ENCODE measurements around the gene NUBPL. TPM values are rescaled to one million over a fixed set of nuclear protein-coding genes. Genes with fewer than 3 reads are reported as not detected.

Gene NUBPL
- total RNA-seq, 1 donor = 12.1 TPM

DNA sequence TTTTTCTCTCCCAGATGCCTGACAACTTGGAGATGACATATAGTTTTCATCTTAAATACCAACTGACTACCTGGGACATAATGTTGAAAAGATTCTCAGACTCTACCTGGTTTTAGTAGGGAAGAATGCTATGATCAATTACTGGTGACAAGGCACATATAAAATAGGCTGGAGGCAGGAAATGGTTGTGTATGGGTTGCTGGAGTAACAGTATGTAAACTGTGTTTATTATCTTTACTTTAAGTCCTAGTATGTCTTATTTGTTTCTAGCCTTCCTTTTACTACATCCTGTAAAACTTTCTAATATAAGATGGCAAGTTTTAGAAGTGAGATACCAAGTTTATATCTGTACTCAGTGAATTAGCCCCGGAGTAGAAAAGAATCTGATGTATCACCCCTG is 98.1 kb downstream of the NUBPL start:
- H3K4me3 ChIP-seq (ENCODE audit: low read depth, low read length) = no peak overlapping the region
- peak; percentile 39 for DNase-seq (ENCODE audit: low read depth)
- TF ChIP-seq, protein P1, sequence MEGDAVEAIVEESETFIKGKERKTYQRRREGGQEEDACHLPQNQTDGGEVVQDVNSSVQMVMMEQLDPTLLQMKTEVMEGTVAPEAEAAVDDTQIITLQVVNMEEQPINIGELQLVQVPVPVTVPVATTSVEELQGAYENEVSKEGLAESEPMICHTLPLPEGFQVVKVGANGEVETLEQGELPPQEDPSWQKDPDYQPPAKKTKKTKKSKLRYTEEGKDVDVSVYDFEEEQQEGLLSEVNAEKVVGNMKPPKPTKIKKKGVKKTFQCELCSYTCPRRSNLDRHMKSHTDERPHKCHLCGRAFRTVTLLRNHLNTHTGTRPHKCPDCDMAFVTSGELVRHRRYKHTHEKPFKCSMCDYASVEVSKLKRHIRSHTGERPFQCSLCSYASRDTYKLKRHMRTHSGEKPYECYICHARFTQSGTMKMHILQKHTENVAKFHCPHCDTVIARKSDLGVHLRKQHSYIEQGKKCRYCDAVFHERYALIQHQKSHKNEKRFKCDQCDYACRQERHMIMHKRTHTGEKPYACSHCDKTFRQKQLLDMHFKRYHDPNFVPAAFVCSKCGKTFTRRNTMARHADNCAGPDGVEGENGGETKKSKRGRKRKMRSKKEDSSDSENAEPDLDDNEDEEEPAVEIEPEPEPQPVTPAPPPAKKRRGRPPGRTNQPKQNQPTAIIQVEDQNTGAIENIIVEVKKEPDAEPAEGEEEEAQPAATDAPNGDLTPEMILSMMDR (IDR thresholded peaks at IDR 0.05; ENCODE audit: insufficient read depth, low read depth, low read length) = no peak

DNA sequence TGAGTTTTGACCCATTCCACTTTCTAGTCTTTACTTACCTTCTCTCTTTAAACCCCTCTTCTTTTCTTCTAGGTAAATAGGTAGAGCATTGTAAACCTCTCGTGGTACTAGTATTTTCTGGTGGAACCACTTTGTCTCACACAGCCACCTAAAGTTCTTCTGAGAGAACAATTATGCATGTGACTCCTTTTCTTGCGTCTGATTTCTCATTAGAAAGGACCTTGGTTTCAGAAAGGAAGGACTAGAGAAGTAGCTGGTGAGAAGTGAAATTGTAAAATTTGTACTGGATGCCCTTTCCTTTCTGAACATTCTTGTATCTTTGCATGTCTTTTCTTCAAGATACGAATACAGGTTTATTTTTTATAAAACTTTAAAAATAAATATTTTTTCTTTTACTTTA is 99.0 kb downstream of the NUBPL start:
- H3K4me3 ChIP-seq (ENCODE audit: low read depth, low read length) = no peak overlapping the region
- TF ChIP-seq, protein P1 (IDR thresholded peaks at IDR 0.05; ENCODE audit: insufficient read depth, low read depth, low read length) = no peak
- no peak for DNase-seq (ENCODE audit: low read depth)

DNA sequence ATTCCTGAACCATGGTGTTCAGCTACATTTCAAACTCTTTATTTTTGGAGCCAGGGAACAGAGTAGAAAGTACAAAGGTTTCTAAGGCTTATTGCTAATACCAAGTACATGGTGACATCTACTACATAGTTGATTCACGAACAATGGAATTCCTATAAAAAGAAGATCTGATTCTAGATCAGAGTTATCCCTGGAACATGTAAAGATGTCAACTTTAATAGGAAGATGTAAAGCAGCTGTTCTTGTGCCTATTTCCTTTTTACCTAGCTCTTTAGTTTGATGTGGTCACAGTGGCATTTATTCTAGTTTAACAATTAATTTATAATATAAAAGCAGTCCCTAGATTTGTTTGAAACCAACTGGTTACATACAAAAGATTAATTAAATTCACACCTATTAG is 99.5 kb downstream of the NUBPL start:
- peak; percentile 31 for DNase-seq (ENCODE audit: low read depth)
- TF ChIP-seq, protein P1 (IDR thresholded peaks at IDR 0.05; ENCODE audit: insufficient read depth, low read depth, low read length) = no peak
- H3K4me3 ChIP-seq (ENCODE audit: low read depth, low read length) = no peak overlapping the region

GRCh38 chr14:31668348-31668747 is 107.1 kb downstream of the NUBPL start:
- no peak for DNase-seq (ENCODE audit: low read depth)
- H3K4me3 ChIP-seq (ENCODE audit: low read depth, low read length) = no peak overlapping the region
- TF ChIP-seq, protein P1 (IDR thresholded peaks at IDR 0.05; ENCODE audit: insufficient read depth, low read depth, low read length) = no peak

GRCh38 chr14:31672709-31673108 is 111.5 kb downstream of the NUBPL start:
- DNase-seq (ENCODE audit: low read depth) = no peak
- H3K4me3 ChIP-seq (ENCODE audit: low read depth, low read length) = no peak overlapping the region
- TF ChIP-seq, protein P1 (IDR thresholded peaks at IDR 0.05; ENCODE audit: insufficient read depth, low read depth, low read length) = no peak

DNA sequence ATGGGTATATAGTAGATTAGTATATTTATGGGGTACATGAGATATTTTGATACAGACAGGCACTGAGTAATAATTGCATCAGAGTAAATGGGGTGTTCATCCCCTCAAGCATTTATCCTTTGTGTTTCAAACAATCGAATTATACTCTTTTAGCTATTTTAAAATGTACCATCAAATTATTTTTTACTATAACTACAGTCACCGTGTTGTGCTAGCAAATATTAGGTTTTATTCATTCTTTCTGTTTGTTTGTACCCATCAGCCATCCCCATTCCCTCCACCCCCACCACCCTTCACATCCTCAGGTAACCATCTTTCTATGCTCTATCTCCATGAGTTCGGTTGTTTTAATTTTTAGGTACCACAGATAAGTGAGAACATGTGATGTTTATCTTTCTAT is 115.8 kb downstream of the NUBPL start:
- TF ChIP-seq, protein P1 (IDR thresholded peaks at IDR 0.05; ENCODE audit: insufficient read depth, low read depth, low read length) = no peak
- H3K4me3 ChIP-seq (ENCODE audit: low read depth, low read length) = no peak overlapping the region
- DNase-seq (ENCODE audit: low read depth) = no peak

DNA sequence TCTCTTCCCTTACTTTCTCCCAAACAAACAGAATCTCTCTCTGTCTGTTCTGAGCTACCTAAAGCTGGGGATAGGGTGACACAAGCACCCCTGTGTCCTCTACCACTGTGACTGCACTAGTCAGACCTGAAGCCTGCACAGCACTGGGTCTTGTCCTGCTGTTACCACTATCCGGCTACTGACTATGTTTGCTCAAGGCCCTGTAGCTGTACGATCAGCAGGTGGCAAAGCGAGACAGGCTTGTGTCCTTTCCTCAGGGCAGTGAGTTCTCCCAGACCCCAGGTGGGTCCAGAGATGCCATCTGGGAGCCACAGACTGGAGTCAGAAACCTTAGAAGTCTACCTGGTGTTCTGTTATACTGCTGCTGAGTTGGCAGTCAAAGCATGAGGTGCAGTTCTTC is 116.4 kb downstream of the NUBPL start:
- no peak overlapping the region for H3K4me3 ChIP-seq (ENCODE audit: low read depth, low read length)
- no peak for DNase-seq (ENCODE audit: low read depth)
- TF ChIP-seq, protein P1 (IDR thresholded peaks at IDR 0.05; ENCODE audit: insufficient read depth, low read depth, low read length) = no peak

Measured in fibroblast of villous mesenchyme (primary cell).